ENCODE data around the gene CHERP.

- no peak for TF ChIP-seq CTCF (conservative IDR thresholded peaks at IDR 0.05)
- no peak for TF ChIP-seq EZH2 (IDR thresholded peaks at IDR 0.05; ENCODE audit: low read depth)
Measured at GRCh38 chr19:16542910-16543472, 754 bp upstream of the CHERP start.

All from PC-9 (cell line).